ENCODE results near the gene TSHZ2.

DNA sequence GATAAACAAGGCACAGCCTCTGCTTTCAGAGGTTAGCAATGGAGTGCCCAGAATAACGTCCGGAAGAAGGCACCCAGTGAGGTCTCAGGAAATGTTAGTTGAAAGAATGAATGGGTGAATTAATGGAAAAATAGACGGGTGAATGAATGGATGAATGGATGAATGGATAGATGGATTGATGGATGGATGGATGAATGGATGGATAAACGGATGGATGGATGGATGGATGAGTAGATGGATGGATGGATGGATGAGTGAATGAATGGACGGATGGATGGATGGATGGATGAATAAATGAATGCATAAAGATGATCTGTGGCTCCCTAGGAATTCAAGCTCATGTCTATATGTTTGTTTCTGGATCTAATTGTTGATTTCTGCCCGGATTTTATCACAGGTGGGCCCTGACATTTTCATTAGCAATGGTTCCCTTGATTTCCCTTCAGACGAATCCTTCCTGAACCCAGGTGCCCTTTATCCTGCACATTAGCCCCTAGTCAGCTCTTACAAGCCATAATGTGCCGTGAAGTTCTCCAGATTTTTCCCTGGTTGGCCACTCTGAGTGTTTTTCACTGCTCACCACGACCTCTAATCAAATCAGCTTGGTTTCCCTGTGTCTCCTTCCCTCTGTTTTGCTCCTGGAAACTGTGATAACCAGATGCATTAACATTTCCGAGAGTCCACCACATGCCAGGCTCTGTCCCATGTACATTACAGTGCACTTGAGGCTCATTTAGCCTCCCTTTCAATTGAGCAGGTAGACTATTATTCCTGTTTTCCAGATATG, 22.2 kb downstream of the TSHZ2 start:
- TF ChIP-seq POLR2AphosphoS5 (IDR thresholded peaks at IDR 0.05; ENCODE audit: insufficient read depth in 1 of 2, low read depth in 1 of 2) = no peak
- TF ChIP-seq, protein P1, sequence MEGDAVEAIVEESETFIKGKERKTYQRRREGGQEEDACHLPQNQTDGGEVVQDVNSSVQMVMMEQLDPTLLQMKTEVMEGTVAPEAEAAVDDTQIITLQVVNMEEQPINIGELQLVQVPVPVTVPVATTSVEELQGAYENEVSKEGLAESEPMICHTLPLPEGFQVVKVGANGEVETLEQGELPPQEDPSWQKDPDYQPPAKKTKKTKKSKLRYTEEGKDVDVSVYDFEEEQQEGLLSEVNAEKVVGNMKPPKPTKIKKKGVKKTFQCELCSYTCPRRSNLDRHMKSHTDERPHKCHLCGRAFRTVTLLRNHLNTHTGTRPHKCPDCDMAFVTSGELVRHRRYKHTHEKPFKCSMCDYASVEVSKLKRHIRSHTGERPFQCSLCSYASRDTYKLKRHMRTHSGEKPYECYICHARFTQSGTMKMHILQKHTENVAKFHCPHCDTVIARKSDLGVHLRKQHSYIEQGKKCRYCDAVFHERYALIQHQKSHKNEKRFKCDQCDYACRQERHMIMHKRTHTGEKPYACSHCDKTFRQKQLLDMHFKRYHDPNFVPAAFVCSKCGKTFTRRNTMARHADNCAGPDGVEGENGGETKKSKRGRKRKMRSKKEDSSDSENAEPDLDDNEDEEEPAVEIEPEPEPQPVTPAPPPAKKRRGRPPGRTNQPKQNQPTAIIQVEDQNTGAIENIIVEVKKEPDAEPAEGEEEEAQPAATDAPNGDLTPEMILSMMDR (IDR thresholded peaks at IDR 0.05) = no peak

Measured in vagina (tissue), 2 donors.